Uterus (tissue), 4 donors: ENCODE measurements around the gene TTC3. TPM values are rescaled to one million over a fixed set of nuclear protein-coding genes. Genes with fewer than 3 reads are reported as not detected.

Experiments used
- DNase-seq, 2 donors: peaks; one replicate each; pipeline ENCODE4 v3.0.0-alpha.2; 2019 to 2020
- H3K27ac ChIP-seq, 2 donors: fragments of 200-600 bp; sonication (generic); 1 replicate in 1 of 2; 2 replicates in 1 of 2; pipeline ENCODE4 v1.5.1; 2016 to 2018
- H3K27me3 ChIP-seq, 2 donors: fragments of 200-600 bp; sonication (generic); one replicate each; pipeline ENCODE4 v1.5.1; 2018 to 2019; ENCODE audit warnings: control low read depth in 1 of 2
- H3K36me3 ChIP-seq, 2 donors: fragments of 200-600 bp; sonication (generic); one replicate each; pipeline ENCODE4 v1.5.1; 2019; ENCODE audit warnings: control low read depth in 1 of 2
- H3K4me1 ChIP-seq, 2 donors: fragments of 200-600 bp; sonication (generic); one replicate each; pipeline ENCODE4 v1.5.1; 2018 to 2019; ENCODE audit warnings: control low read depth in 1 of 2
- H3K4me3 ChIP-seq, 2 donors: fragments of 200-600 bp; sonication (generic); 1 replicate in 1 of 2; 2 replicates in 1 of 2; pipeline ENCODE4 v1.5.1; 2018 to 2019; ENCODE audit warnings: mild to moderate bottlenecking in 1 of 2
- H3K9me3 ChIP-seq, 2 donors: fragments of 200-600 bp; sonication (generic); one replicate each; pipeline ENCODE4 v1.5.1; 2019; ENCODE audit warnings: control low read depth in 1 of 2
- CTCF ChIP-seq, 4 experiments: fragments of 200-600 bp in 2 of 4; fragments of 450-650 bp in 2 of 4; sonication (generic) in 2 of 4; IDR thresholded peaks; one replicate each; pipeline ENCODE4 v1.5.1; 2016 to 2019; ENCODE audit warnings: antibody characterized with exemption in 4 of 4, mild to moderate bottlenecking in 2 of 4, moderate library complexity in 1 of 4
- POLR2A ChIP-seq, 2 donors: fragments of 450-650 bp; IDR thresholded peaks; one replicate each; pipeline ENCODE4 v1.6.1; 2016; ENCODE audit warnings: antibody characterized with exemption in 2 of 2, mild to moderate bottlenecking in 1 of 2, moderate library complexity in 1 of 2
- intact Hi-C: fragments of 100-400 bp; cut with DNase I; formaldehyde crosslinking; loops from one replicate; pipeline ENCODE4 v1.15.1; 2023; ENCODE audit warnings: low total_unique reads
- total RNA-seq, 4 donors: library from RNA; depleted of rRNA in 3 of 4; stranded (reverse); fragments of >200 nt in 3 of 4; gene quantifications; one replicate each; pipeline versions ENCODE4 v1.1.0 to v1.2.4, GENCODE V29; 2014 to 2023
- donor health status: DM: yes; HTN: yes; CAD: no.

TTC3 gene
- total RNA-seq, 4 donors from 2014 or later: 104 to 522 (median 193) TPM

- Histone ChIP-seq H3K27ac (no peak overlapping the region), H3K4me1 (no peaks in the 10 kb centered on the region), H3K36me3 (no peaks in the 10 kb centered on the region), H3K4me3 (no peak overlapping the region), H3K27me3 (no peaks in the 10 kb centered on the region), H3K9me3 (no peaks in the 10 kb centered on the region)
- no peak for DNase-seq
- TF ChIP-seq POLR2A (IDR thresholded peaks at IDR 0.05): no peak
- no peak for TF ChIP-seq CTCF (IDR thresholded peaks at IDR 0.05)
- intact Hi-C loops: no loop called here
Measured at GRCh38 chr21:37226041-37226920, 153.2 kb downstream of the TTC3 start.

GRCh38 chr21:37227071-37228002, 154.3 kb downstream of the TTC3 start:
- Histone ChIP-seq H3K9me3 (no peaks in the 10 kb centered on the region), H3K36me3 (no peaks in the 10 kb centered on the region)
- intact Hi-C loops: no loop called here

GRCh38 chr21:37228003-37228400, 154.9 kb downstream of the TTC3 start:
- no peak overlapping the region for H3K4me3 ChIP-seq
- intact Hi-C loops: no loop called here
- H3K36me3 ChIP-seq: no peaks in the 10 kb centered on the region
- H3K4me1 ChIP-seq: no peaks in the 10 kb centered on the region
- TF ChIP-seq CTCF (IDR thresholded peaks at IDR 0.05): no peak
- H3K27ac ChIP-seq: no peak overlapping the region
- no peaks in the 10 kb centered on the region for H3K27me3 ChIP-seq
- no peaks in the 10 kb centered on the region for H3K9me3 ChIP-seq
- DNase-seq: no peak

More at GRCh38 chr21:37227071-37228002, 154.3 kb downstream of the TTC3 start:
- TF ChIP-seq CTCF (IDR thresholded peaks at IDR 0.05): no peak
- TF ChIP-seq POLR2A (IDR thresholded peaks at IDR 0.05): no peak
- Histone ChIP-seq H3K27ac (no peak overlapping the region), H3K27me3 (no peaks in the 10 kb centered on the region), H3K4me1 (no peaks in the 10 kb centered on the region), H3K4me3 (no peak overlapping the region)
- DNase-seq: no peak

- TF ChIP-seq POLR2A (IDR thresholded peaks at IDR 0.05) (no peak), CTCF (IDR thresholded peaks at IDR 0.05) (no peak)
- H3K36me3 ChIP-seq: no peaks in the 10 kb centered on the region
Measured at GRCh38 chr21:37230632-37231248, 157.7 kb downstream of the TTC3 start.

More at GRCh38 chr21:37230632-37231248, 157.7 kb downstream of the TTC3 start:
- H3K27ac ChIP-seq: no peak overlapping the region
- intact Hi-C loops: no loop called here
- H3K27me3 ChIP-seq: no peaks in the 10 kb centered on the region
- H3K9me3 ChIP-seq: no peaks in the 10 kb centered on the region
- no peaks in the 10 kb centered on the region for H3K4me1 ChIP-seq
- no peak overlapping the region for H3K4me3 ChIP-seq
- no peak for DNase-seq
